Fibroblast of peridontal ligament (primary cell): ENCODE data around the gene LAMB1.
A peak's percentile ranks its signal among the peaks of the same experiment; 100 is the strongest.
"Not testable (repeated sequence)": the region's sequence is repeated elsewhere in the genome, so short reads cannot be mapped to it uniquely, and the experiment has no call there.

Source experiments
- DNase-seq: peaks from one replicate; pipeline ENCODE4 v3.0.0-alpha.2; 2010; ENCODE audit errors: extremely low read depth

The LAMB1 gene

DNA sequence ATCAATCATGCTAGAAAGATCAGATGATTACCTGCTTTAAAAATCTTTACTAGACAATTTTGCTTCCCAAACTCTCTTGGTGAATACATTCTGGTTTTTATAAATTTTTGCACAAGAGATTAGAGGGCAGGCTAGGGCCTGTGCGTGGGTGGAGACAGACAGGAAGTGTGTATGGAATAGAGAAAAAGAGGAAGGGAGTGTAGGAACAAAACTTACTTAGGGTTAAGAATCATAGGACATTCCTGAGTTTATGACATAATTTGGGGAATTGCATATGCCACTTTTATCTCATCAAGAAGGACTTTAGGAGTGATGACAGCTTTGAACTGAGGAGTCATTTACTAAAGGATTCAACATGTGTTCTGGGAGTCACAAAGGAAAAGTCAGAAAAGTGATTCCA lies 31.3 kb downstream of the LAMB1 start:
- DNase-seq: no peak

DNA sequence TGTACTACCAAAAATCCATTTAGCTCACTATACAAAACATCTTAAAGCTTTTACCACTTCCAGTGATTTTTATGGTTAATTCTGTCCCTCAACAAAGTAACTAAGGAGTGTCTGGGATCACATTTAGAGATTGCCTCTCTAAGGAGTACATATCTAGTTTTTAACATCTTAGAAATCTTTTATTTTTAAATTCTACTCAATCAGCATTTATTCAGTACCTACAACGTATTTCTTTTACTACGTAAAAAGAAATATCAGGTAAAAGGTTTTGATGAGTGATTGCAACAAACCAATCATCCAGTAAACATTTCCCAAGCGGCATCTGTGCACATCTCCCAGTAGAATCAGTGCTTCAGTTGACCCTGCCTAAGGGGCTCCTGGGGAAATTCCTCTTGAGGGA lies 31.9 kb downstream of the LAMB1 start:
- DNase-seq: no peak

DNA sequence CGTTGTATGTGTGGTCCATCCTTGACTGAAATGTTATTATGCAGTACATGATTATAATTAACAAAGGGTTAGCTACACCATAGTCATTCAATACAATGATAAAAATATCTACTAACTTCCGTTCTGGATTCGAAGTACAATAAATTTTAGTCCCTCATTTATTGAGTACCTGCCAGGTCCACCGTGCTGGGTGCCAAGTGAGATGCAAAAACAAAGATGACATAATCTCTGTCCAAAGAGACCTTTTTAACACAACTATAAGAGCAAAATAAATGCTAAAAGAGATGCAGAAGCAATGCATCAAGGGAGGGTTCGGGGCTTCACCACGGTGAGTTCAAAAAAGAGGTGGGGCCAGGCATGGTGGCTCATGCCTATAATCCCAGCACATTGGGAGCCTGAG lies 33.1 kb downstream of the LAMB1 start:
- DNase-seq: no peak

DNA sequence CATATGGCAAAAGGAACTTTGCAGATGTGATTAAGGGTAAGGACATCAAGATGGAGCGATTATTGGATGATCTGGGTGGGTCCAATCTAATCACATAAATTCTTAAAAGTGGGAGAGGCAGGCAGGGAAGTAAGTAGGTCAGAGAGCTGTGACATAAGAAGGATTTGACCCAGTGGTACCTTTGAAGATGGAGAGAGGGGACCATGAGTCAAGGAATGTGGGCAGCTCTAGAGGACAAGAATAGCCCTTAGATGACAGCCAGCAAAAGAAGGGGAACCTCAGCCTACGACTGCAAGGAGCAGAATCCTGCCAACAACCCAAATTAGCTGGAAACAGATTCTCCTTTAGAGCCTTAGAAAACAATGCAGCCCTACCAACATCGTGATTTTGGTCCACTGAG lies 34.5 kb downstream of the LAMB1 start:
- no peak for DNase-seq

DNA sequence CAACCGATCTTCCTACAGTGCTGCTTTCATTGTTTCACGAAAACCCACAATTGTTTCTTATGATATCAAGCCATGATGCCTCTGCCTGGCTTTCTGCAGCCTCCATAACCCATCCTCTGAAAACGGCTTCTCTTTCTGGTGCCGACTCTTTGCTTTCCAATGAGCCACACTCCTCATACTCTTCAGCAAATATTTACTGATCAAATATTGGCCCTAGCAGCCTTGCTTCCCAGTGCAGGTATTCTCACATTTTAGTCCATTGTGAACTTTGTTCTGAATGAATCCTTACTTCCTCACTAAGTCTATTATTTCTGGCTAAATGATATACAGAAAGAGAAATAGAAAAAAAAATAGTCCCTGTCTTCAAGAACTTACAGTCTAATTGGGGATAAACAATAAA lies 35.5 kb downstream of the LAMB1 start:
- no peak for DNase-seq

DNA sequence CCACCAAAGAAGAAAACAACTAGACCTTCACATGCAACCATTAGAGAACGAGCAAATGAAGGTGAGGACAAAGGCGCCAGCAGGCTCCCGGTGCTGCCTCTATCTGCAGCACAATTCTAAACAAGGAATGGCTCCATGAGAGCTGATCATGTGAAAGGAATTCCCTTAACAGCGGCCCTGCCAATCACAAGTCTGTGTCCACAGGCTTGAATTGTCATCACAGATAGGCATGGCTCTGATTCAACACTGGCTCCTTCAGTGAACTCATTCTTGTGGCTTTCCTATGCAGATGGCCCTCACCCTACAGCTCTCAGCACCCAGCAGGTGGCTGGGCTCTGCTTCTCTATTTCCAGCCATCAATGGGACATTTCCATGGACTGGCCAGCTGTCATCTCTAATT lies 36.2 kb downstream of the LAMB1 start:
- DNase-seq: peak; percentile 54

DNA sequence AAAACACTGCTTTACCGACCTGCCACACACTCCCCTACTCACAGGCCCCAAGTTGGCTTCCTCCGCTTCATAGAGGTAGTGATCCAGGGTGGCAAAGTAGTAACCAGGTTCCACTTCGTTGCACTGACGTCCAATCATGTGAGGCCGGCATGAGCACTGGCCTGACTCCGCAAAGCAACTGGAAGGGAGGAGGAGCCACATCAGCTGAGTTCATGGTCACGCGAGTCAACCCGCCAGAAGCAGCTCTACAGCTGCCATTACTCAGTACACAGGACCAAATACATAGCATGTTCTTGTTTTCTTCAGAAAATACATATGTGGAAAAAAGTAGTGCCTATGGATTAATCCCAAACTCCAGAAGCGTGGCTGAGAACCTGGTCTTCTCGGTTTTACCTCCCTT lies 38.5 kb downstream of the LAMB1 start:
- DNase-seq: no peak

DNA sequence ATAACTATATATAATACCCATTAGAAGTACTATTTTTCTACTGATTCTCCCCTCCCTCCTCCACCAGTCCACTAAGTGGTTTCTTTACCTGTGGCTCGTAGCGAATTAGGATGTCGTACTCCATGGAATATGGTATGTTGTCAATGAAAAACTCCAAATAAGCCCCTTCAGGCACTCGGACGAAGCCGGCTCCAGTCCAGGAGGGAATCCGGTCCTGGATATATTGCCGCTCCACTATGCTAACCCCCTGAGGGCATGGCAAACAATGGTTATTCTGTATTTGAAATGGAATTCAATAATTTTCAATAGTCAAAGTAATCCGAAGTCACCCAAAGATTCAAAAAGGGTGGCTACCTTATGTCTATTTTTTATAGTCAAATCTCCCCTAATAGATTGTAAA lies 40.1 kb downstream of the LAMB1 start:
- no peak for DNase-seq

DNA sequence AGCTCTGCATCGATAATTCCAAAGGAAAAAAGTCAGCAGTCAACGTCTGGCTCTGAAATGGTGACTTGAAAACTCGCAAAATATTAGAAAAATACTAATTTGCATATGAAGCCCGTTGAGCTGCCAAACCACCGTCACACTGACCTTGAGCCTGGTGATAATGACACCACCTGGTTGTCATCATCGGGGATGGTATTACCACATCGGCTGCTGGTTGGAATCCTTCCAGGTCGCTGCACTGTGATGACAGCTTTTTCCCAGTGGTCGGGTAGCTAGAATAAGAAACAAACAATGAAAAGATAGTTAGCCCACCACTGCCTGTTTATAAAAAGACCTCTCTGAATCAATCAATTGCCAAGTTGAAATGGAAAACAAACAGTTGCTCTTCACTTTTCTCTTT lies 41.6 kb downstream of the LAMB1 start:
- no peak for DNase-seq

DNA sequence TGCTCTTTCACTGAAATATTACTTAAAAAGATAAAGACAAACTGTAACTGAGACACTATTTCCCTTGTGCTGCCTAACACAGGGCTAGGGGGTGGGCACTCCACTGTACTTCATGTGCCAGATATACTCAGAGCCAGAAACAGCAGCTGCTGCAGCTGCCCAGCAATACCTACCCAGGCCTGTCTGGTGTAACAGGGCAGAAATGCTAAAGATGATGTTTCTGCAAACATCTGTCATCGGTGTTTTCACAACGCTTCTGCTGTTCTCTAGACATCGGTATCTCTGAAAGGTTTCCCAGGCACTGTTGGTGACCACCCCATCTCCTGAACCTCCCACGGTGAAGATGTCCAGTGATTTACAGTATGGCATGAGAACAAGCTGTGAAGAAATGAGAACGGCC lies 42.7 kb downstream of the LAMB1 start:
- DNase-seq: no peak

DNA sequence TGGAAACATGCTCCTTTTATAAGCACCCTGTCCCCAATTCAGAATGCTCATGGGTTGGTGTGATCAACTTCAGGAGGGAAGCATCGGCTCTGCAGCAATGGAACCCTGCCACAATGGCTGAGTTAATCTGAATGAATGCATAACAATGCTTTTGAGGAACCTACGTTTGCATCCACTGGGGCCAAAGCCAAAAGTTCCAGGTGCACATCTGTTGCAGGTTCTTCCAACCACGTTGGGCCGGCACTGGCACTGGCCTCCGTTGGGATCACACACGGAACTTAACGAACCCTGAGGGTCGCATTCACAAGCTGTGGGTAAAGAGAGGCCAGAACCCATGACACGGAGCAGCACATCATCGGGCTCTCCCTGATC lies 43.4 kb downstream of the LAMB1 start:
- DNase-seq: no peak

DNA sequence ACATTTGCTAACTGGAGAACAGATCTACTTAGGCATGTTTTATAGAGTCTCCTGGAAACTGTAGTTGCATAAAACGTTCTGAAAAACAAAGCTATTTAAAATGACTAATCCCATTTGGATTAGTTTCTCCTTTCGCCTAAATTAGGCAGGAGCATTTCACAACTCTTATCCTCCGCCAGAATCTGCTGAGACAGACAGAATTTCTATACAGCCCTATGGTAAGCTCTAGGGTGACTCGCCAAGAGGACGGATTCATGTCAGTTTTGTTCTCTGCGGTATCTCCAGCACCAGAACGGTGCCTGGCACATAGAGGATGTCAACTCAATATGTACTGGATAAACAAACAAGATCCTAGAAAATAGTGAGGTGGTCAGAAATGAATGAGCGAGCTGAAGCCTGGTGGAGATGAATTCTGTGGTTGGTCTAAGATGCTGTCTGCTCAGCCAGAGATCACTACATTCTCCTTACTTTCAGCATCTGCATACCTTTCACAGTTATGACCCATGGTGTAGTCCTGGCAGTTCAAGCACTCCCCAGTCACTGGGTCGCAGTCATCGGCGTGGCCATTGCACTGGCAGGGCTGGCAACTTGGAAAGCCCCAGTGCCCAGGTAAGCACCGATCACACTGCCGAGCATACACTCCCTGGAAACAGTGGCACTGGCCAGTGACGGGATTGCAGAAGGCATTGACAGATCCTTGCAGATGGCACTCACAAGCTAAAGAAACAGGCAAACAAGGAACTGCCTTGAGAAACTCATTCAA lies 44.0 kb downstream of the LAMB1 start:
- peak; percentile 96 for DNase-seq

DNA sequence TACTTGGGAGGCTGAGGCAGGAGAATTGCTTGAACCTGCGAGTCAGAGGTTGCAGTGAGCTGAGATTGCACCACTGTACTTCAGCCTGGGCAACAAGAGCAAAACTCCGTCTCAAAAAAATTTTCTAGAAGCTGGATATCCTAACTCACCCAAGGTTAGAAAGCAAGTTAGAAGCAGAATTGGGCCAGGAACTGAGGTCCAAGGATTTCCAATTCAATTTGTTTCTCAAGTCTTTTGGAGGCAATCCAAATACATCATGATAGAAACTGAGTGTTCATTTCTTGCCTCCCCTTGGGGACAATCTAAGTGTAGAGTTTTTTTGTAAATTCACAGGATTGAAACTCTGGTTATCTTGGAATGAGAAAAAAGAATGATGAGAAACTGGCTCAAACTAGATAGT lies 45.5 kb downstream of the LAMB1 start:
- DNase-seq: peak; percentile 68

DNA sequence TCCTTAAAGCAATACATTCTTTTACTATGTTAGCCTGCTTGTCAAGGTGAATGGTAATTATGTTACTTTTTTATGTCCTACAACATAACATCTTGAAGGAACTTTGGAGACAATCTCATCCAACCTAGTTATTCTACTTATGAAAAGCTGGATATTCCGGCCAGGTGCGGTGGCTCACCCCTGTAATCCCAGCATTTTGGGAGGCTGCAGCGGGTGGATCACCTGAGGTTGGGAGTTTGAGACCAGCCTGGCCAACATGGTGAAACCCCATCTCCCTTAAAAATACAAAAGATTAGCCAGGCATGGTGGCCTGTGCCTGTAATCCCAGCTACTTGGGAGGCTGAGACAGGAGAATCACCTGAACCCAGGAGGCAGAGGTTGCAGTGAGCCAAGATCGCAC lies 46.0 kb downstream of the LAMB1 start:
- not testable (repeated sequence) for DNase-seq

DNA sequence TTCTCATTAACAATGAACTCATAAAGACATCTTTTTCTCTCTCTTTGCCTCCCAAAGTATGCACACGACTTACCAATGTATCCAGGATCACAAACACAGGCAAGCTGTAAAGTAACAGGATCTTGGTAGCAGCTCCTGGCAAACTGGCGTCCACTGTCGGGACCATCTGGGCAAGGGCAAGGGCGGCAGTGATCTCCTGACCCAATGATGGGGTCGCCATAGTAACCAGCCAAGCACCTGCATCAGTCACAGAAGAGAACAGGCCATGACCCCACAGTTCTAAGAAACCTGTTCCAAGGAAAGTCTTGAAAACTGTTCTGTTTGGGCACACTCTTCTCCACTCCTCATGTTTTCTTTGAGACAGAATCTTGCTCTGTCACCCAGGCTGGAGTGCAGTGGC lies 47.6 kb downstream of the LAMB1 start:
- no peak for DNase-seq

DNA sequence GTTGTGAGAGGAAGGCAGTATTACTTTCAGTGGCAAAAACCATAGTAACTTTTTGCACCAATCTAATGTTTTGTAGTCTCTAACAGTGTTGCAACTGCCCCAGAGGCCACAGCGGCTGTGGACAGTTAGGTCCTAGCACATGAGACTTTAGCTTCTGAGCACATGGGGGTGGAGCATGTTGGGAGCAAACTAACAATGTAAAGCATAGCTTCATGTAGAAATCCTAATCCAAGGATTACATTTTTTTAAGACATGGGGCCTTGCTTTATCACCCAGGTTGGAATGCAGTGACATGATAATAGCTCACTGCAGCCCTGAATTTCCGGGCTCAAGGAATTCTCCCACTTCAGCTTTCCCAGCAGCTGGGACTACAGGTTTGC lies 49.0 kb downstream of the LAMB1 start:
- no peak for DNase-seq

DNA sequence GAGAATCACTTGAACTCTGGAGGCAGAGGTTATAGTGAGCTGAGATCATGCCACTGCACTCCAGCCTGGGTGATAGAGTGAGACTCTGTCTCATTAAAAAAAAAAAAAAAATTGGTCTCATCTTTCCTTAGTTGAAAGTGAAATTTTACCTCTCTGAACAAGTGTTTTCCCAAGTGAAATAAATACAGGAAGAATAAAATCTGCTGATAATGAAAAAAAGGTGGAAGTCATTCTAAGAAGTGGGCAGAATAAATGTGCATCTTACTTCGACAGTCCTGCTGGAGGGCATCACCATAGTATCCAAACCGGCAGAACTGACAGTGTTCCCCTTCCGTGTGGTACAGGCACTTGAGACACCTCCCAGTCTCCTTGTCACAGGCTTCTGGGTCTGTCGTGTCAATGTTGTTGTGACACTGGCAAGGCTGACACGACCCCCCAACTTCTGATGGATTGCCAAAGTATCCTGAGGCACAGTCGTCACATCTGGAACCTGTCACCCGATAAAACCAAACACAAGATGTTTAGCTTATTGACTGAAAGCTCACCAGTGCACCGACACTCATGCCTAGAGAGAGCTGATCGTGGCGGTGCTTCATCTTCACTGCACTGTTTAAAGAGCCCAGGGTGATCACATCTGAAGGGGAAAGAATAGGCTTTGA lies 49.6 kb downstream of the LAMB1 start:
- DNase-seq: no peak

DNA sequence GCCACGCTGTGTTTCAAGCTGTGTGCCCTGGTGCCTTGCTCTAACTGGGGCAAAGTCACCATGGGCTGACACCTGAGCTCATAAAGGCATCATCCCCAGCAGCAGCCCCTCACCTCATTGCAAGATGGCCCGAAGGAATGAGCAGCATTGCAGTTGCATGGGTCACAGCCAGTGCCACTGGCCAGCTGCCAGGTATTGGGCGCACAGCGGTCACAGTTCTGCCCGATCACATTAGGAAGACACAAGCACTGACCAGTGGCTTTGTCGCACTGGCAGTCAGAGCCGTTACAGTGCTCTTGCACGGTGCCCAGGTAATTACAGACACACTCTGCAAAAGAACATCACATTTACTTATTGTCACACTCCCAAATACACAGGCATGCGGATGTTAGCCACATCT lies 51.1 kb downstream of the LAMB1 start:
- DNase-seq: no peak

DNA sequence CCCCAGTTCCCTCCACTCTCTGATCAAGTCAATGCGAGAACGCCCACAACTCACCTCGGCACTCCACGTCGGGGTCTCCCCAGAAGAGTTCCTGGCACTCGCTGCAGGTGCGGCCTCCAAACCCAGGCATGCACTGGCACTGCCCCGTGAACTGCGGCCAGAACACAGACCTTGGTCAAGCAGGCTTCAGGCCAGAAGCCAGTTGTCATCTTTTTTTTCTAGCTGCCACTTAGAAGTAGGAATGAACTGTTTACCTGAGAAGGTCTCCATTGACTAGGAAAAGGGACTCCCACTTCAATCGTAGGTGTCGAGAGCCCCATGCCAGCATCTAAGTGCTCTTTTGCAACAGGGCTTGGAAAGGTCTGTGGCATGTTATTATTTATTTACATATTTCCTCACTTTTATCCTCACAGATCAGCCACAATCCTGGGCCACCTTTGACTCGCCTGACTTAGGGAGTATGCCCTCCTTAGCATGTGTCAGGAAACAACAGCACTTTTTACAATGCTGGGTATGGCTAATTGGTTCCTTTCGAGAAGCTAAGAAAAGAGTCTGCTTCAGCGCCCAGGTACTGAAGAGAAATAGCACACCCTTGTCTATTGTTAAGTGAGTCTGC lies 51.7 kb downstream of the LAMB1 start:
- DNase-seq: no peak

DNA sequence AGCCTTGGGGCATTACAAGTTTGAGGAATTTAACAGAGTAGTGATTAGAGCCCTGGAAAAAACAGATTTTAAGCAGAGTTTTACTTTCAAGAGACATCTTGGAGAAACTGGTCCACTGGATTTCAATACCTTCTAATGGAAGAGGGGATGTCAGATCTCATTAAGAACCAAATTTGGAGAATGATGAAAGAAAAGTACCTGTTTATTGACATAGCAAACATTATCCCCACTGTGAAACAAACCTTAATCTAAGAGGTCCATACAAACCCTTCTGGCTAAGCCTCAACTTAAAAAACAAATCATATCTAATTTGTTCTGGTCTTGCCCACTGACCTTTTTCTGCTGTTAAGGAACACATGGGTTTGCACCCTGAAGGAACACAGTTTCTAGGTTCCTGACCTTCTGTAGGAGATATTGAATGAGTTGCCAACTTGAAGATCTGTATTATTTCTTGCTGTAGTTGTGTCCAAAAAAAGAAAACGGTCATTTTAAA lies 53.5 kb downstream of the LAMB1 start:
- DNase-seq: no peak

DNA sequence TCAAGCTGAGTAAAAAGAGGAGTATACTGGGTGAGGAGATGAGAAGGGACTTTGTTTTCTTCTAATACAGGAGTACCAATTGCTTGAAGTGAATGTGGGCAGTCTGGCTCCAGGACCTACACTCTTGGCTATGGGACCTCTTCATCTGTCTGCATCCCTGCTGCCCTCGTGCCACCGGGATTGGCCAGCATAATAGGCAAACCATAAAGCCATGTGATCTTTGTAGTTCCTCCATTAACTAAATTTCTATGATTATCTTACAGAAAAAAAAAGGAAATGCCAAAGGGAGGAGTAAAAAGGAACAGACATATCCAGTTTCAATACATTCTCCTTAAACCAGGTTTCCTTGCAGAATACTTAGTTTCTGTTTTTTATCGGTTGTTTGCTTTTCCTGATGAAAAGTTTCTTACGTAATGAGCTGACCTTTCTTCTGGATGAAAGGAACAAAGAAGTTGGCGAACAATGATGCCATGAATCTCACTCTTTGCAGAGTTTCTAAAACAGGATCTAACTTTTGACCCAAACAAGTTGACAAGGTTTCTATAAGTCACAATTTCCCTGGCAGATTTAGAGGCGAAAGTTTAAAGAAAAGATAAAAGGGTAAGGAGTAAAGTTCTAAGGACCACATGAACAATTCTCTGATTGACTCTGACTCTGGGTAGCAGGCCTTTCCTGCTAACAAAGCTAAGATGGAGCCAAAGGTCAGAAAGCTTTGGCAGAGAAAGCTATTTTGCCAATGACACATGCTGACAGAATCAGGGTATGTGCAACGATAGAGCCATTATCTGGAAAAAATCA lies 54.1 kb downstream of the LAMB1 start:
- DNase-seq: peak; percentile 98

DNA sequence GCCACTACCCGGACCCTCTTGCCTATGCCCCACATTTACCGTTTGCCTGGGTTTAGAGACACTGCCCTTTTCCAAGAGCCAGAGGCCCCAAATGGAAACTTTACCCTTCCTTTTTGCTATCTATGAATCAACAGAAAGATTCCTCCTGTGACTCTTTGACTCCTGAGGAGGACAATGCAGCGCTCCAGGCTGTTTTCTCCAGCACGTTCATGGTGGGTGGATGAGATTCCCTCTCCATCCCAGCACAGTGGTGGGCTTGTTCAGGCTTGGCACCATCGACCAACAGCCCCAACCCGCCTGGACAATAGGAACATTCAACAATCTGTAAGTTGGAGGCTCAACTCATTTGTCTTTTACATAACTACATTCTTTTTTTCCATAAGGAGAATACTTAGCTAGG lies 56.1 kb downstream of the LAMB1 start:
- no peak for DNase-seq
